SK-N-SH treated with all-trans-retinoic acid at 6 μM for 48 hours (cell line): ENCODE measurements around the gene GLRA2.

ENCODE experiments used
- ATAC-seq: fragments of 200-7000 bp; cut with Tn5 transposase; 3 replicates; pipeline ENCODE4 v1.9.1; 2020; ENCODE audit warnings: mild to moderate bottlenecking, moderate library complexity
- ARNTL ChIP-seq: fragments of 450-650 bp; formaldehyde crosslinking; IDR thresholded peaks from 2 replicates; pipeline ENCODE4 v1.5.0; 2020; ENCODE audit warnings: low read depth, mild to moderate bottlenecking, moderate library complexity, borderline replicate concordance
- ESRRG ChIP-seq: fragments of 250-450 bp; sonication (Bioruptor Pico); IDR thresholded peaks from 2 replicates; pipeline ENCODE4 v1.6.1; 2021; ENCODE audit warnings: mild to moderate bottlenecking
- GLIS3 ChIP-seq: fragments of 250-450 bp; sonication (Bioruptor Pico); IDR thresholded peaks from 2 replicates; pipeline ENCODE4 v1.5.0; 2020; ENCODE audit warnings: mild to moderate bottlenecking, moderate library complexity
- ISL1 ChIP-seq: fragments of 250-450 bp; sonication (Bioruptor Pico); IDR thresholded peaks from 2 replicates; pipeline ENCODE4 v2.1.2; 2022; ENCODE audit warnings: mild to moderate bottlenecking, moderate library complexity
- PPARA ChIP-seq: fragments of 250-450 bp; sonication (Bioruptor Pico); IDR thresholded peaks from 2 replicates; pipeline ENCODE4 v1.5.0; 2020; ENCODE audit warnings: mild to moderate bottlenecking, borderline replicate concordance
- RARB ChIP-seq: fragments of 250-450 bp; sonication (Bioruptor Pico); IDR thresholded peaks from 2 replicates; pipeline ENCODE4 v1.8.0; 2021; ENCODE audit warnings: mild to moderate bottlenecking, moderate library complexity
- TCF4 ChIP-seq: fragments of 250-450 bp; sonication (Bioruptor Pico); IDR thresholded peaks from 2 replicates; pipeline ENCODE4 v1.8.0; 2021; ENCODE audit warnings: mild to moderate bottlenecking, moderate library complexity, borderline replicate concordance
- TOX ChIP-seq: fragments of 250-450 bp; sonication (Bioruptor Pico); IDR thresholded peaks from 2 replicates; pipeline ENCODE4 v1.8.0; 2021; ENCODE audit warnings: mild to moderate bottlenecking, moderate library complexity, borderline replicate concordance
- ZC3H10 ChIP-seq: fragments of 250-450 bp; sonication (Bioruptor Pico); IDR thresholded peaks from 2 replicates; pipeline ENCODE4 v1.5.1; 2021; ENCODE audit warnings: mild to moderate bottlenecking, moderate library complexity
- ZFP3 ChIP-seq: fragments of 250-450 bp; sonication (Bioruptor Pico); IDR thresholded peaks from 2 replicates; pipeline ENCODE4 v1.5.0; 2020; ENCODE audit warnings: mild to moderate bottlenecking, moderate library complexity
- ZFP30 ChIP-seq: fragments of 450-650 bp; formaldehyde crosslinking; IDR thresholded peaks from 2 replicates; pipeline ENCODE4 v1.5.0; 2022; ENCODE audit warnings: mild to moderate bottlenecking, moderate library complexity
- ZNF565 ChIP-seq: fragments of 450-650 bp; formaldehyde crosslinking; conservative IDR thresholded peaks from 2 replicates; pipeline ENCODE4 v1.5.0; 2020; ENCODE audit warnings: low read depth, mild to moderate bottlenecking, moderate library complexity
- ZNF70 ChIP-seq: fragments of 450-650 bp; formaldehyde crosslinking; IDR thresholded peaks from 2 replicates; pipeline ENCODE4 v1.5.0; 2020; ENCODE audit warnings: mild to moderate bottlenecking, moderate library complexity
- ZNF8 ChIP-seq: fragments of 450-650 bp; formaldehyde crosslinking; IDR thresholded peaks from 2 replicates; pipeline ENCODE4 v1.5.0; 2020; ENCODE audit warnings: mild to moderate bottlenecking, moderate library complexity
- TF ChIP-seq, protein P1 (sequence below): fragments of 250-450 bp; sonication (Bioruptor Pico); IDR thresholded peaks from 2 replicates; pipeline ENCODE4 v1.8.0; 2020; ENCODE audit warnings: mild to moderate bottlenecking, moderate library complexity, borderline replicate concordance
- TF ChIP-seq, protein P2 (sequence below): fragments of 250-450 bp; sonication (Bioruptor Pico); IDR thresholded peaks from 2 replicates; pipeline ENCODE4 v1.5.1; 2021; ENCODE audit warnings: mild to moderate bottlenecking, moderate library complexity
- TF ChIP-seq, protein P3 (sequence below): fragments of 250-450 bp; sonication (Bioruptor Pico); IDR thresholded peaks from 2 replicates; pipeline ENCODE4 v1.5.0; 2020; ENCODE audit warnings: mild to moderate bottlenecking, moderate library complexity
- TF ChIP-seq, protein P4 (sequence below): fragments of 250-450 bp; sonication (Bioruptor Pico); IDR thresholded peaks from 2 replicates; pipeline ENCODE4 v1.5.1; 2020; ENCODE audit warnings: low read depth, mild to moderate bottlenecking, moderate library complexity
- TF ChIP-seq, protein P5 (sequence below): fragments of 250-450 bp; sonication (Bioruptor Pico); IDR thresholded peaks from 2 replicates; pipeline ENCODE4 v1.8.0; 2021; ENCODE audit warnings: low read depth, mild to moderate bottlenecking, moderate library complexity, borderline replicate concordance

The GLRA2 gene

DNA sequence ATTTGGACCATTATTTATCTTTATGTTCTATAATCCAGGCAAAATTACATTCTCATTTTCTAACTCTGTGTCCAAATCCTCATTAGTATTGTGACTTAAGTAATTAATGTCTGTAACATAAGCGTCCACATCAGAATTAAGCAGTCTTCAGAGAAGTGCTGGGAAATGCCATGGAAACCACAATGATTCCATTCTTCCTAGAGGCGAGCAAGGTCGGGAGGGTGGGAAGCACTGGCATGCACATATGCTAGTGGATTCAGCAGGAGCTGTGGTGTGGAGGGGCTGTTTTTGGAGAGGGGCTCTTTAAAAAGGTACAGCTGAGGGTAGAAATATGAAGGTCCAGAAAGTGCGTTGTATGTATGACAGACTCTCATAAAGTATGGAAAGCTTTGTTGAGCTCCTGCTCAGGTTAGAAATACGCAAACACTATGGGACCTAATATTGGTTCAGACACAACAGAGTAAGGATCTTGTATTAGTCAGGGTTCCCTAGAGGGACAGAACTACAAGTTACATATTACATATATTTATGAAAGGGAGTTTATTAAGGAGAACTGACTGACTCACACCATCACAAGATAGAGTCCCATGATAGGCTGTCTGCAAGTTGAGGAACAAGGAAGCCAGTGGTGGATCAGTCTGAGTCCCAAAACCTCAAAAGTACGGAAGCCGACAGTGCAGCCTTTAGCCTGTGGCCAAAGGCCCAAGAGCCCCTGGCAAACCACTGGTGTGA is 61.5 kb downstream of the GLRA2 start:
- TF ChIP-seq, protein P1, sequence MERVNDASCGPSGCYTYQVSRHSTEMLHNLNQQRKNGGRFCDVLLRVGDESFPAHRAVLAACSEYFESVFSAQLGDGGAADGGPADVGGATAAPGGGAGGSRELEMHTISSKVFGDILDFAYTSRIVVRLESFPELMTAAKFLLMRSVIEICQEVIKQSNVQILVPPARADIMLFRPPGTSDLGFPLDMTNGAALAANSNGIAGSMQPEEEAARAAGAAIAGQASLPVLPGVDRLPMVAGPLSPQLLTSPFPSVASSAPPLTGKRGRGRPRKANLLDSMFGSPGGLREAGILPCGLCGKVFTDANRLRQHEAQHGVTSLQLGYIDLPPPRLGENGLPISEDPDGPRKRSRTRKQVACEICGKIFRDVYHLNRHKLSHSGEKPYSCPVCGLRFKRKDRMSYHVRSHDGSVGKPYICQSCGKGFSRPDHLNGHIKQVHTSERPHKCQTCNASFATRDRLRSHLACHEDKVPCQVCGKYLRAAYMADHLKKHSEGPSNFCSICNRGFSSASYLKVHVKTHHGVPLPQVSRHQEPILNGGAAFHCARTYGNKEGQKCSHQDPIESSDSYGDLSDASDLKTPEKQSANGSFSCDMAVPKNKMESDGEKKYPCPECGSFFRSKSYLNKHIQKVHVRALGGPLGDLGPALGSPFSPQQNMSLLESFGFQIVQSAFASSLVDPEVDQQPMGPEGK (CRISPR knock-in tag), result no peak
- TF ChIP-seq GLIS3 (CRISPR knock-in tag) (no peak), ZFP3 (CRISPR knock-in tag) (no peak), ARNTL (CRISPR knock-in tag) (no peak), ZC3H10 (CRISPR knock-in tag) (no peak), ZFP30 (CRISPR knock-in tag) (no peak)
- ATAC-seq, result no peak

DNA sequence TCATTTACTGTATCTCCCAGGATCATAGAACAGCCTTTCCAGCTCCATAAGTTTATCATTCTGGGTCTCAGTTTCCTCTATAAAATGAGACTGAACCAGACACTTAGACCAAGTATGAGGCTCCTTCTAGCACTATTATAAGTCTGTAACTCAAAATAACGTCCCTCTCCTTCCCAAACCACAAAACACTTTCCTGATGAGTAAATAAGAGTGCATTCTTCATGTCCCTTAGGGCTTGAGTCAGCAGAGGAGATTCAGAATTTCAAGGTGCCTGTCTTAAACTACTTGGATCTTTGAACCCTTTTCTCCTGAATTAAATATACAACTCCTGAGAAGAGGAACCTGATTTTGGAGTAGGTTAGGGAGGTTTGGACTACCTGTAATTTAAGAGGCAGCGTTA is 62.6 kb downstream of the GLRA2 start:
- TF ChIP-seq ZFP3 (CRISPR knock-in tag) (no peak), ISL1 (CRISPR knock-in tag) (no peak), TOX (CRISPR knock-in tag) (no peak), PPARA (CRISPR knock-in tag) (no peak), ZNF70 (CRISPR knock-in tag) (no peak), TCF4 (CRISPR knock-in tag) (no peak), ESRRG (CRISPR knock-in tag) (no peak), GLIS3 (CRISPR knock-in tag) (no peak), RARB (no peak), ZNF8 (CRISPR knock-in tag) (no peak)
- TF ChIP-seq, protein P2, sequence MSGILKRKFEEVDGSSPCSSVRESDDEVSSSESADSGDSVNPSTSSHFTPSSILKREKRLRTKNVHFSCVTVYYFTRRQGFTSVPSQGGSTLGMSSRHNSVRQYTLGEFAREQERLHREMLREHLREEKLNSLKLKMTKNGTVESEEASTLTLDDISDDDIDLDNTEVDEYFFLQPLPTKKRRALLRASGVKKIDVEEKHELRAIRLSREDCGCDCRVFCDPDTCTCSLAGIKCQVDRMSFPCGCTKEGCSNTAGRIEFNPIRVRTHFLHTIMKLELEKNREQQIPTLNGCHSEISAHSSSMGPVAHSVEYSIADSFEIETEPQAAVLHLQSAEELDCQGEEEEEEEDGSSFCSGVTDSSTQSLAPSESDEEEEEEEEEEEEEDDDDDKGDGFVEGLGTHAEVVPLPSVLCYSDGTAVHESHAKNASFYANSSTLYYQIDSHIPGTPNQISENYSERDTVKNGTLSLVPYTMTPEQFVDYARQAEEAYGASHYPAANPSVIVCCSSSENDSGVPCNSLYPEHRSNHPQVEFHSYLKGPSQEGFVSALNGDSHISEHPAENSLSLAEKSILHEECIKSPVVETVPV (CRISPR knock-in tag), result no peak
- TF ChIP-seq, protein P1 (CRISPR knock-in tag), result no peak
- TF ChIP-seq, protein P3, sequence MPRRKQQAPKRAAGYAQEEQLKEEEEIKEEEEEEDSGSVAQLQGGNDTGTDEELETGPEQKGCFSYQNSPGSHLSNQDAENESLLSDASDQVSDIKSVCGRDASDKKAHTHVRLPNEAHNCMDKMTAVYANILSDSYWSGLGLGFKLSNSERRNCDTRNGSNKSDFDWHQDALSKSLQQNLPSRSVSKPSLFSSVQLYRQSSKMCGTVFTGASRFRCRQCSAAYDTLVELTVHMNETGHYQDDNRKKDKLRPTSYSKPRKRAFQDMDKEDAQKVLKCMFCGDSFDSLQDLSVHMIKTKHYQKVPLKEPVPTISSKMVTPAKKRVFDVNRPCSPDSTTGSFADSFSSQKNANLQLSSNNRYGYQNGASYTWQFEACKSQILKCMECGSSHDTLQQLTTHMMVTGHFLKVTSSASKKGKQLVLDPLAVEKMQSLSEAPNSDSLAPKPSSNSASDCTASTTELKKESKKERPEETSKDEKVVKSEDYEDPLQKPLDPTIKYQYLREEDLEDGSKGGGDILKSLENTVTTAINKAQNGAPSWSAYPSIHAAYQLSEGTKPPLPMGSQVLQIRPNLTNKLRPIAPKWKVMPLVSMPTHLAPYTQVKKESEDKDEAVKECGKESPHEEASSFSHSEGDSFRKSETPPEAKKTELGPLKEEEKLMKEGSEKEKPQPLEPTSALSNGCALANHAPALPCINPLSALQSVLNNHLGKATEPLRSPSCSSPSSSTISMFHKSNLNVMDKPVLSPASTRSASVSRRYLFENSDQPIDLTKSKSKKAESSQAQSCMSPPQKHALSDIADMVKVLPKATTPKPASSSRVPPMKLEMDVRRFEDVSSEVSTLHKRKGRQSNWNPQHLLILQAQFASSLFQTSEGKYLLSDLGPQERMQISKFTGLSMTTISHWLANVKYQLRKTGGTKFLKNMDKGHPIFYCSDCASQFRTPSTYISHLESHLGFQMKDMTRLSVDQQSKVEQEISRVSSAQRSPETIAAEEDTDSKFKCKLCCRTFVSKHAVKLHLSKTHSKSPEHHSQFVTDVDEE (CRISPR knock-in tag), result no peak
- TF ChIP-seq, protein P4, sequence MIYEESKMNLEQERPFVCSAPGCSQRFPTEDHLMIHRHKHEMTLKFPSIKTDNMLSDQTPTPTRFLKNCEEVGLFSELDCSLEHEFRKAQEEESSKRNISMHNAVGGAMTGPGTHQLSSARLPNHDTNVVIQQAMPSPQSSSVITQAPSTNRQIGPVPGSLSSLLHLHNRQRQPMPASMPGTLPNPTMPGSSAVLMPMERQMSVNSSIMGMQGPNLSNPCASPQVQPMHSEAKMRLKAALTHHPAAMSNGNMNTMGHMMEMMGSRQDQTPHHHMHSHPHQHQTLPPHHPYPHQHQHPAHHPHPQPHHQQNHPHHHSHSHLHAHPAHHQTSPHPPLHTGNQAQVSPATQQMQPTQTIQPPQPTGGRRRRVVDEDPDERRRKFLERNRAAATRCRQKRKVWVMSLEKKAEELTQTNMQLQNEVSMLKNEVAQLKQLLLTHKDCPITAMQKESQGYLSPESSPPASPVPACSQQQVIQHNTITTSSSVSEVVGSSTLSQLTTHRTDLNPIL (CRISPR knock-in tag), result no peak
- ATAC-seq, result no peak

DNA sequence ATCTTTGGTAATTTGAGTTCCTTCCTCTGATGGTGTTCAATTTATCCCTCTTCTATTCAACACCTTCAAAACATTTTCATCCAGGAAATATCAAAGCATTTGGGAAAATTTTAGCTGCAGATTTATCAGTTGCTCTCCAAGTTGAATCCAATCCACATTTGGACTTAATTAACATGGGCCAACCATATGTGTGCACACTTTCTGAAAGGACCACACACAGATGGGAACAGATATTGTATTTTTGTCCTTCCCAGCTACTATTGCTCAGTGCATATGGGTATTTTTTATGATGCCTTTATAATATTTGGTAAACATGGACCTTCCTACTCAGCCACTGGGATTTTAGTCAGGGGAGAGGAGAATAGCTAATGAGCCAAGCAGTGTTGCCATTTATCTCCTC is 65.2 kb downstream of the GLRA2 start:
- ATAC-seq, result no peak
- no peak for TF ChIP-seq PPARA (CRISPR knock-in tag)

DNA sequence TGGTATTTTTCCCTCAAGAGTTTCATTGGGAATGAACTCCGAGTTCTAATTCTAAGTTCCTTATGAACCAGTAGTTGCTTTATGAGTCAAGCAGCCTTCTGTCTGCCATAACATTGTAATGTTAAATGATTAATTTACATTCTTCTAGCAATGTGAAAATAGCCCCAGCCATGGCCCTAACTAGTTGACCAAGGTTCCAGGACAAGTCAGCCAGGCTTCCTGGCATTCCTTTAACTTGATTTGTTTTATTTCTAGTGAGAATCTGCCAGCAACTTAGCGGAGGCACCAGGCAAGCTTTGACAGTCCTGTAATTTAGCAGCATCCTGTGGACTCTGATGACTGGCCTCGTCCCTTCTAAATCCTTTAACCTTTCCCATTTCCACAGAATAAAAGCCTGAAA is 69.0 kb downstream of the GLRA2 start:
- ATAC-seq, result no peak
- TF ChIP-seq, protein P3 (CRISPR knock-in tag), result no peak
- no peak for TF ChIP-seq ARNTL (CRISPR knock-in tag)
- no peak for TF ChIP-seq ZNF70 (CRISPR knock-in tag)
- TF ChIP-seq TCF4 (CRISPR knock-in tag), result no peak
- no peak for TF ChIP-seq ZNF565 (CRISPR knock-in tag)
- TF ChIP-seq PPARA (CRISPR knock-in tag), result no peak
- TF ChIP-seq, protein P5, sequence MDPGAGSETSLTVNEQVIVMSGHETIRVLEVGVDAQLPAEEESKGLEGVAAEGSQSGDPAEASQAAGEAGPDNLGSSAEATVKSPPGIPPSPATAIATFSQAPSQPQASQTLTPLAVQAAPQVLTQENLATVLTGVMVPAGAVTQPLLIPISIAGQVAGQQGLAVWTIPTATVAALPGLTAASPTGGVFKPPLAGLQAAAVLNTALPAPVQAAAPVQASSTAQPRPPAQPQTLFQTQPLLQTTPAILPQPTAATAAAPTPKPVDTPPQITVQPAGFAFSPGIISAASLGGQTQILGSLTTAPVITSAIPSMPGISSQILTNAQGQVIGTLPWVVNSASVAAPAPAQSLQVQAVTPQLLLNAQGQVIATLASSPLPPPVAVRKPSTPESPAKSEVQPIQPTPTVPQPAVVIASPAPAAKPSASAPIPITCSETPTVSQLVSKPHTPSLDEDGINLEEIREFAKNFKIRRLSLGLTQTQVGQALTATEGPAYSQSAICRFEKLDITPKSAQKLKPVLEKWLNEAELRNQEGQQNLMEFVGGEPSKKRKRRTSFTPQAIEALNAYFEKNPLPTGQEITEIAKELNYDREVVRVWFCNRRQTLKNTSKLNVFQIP (CRISPR knock-in tag), result no peak
- TF ChIP-seq TOX (CRISPR knock-in tag), result no peak
